ENCODE results near the gene MRPL1. TPM values are rescaled to one million over a fixed set of nuclear protein-coding genes. Genes with fewer than 3 reads are reported as not detected.
"Not testable (repeated sequence)": the region's sequence is repeated elsewhere in the genome, so short reads cannot be mapped to it uniquely, and the experiment has no call there.

Gene MRPL1
- polyA plus RNA-seq, 4 donors, result 21.9 to 61.8 (median 32.1) TPM

GRCh38 chr4:77930154-77930639 is 67.6 kb downstream of the MRPL1 start:
- DNase-seq, result no peak

DNA sequence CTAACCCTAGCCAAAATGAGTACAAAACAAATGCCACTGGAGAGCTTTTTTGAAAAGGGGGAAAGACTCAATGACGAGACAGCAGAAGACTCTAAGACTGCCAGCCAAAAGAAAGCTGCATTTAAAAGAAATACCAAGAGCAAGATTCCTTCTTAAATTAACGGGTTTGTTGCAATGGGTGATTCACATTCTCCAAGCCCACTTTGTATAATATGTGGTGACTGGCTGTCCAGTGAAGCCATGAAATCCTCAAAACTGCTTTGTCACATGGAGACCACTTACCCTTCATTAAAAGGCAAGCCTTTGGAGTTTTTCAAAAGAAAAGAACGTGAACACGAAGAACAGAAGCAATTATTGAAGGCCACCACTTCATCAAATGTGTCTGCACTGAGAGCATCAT is 68.2 kb downstream of the MRPL1 start:
- peaks cover 0 to 13% (median 0%) of the 10 kb centered on the region in 3 donors for H3K36me3 ChIP-seq (ENCODE audit: control insufficient read depth in 3 of 3, insufficient read depth in 2 of 3, low read depth in 1 of 3, low read length in 3 of 3)
- peaks cover 0 to 2% (median 0%) of the 10 kb centered on the region in 3 donors for H3K4me1 ChIP-seq (ENCODE audit: control insufficient read depth in 3 of 3, insufficient read depth in 2 of 3, low read depth in 1 of 3, low read length in 2 of 3)
- 81 to 95% (median 92%) methylated on average over 4 of the region's 4 CpGs for WGBS, 3 donors
- no peaks in the 10 kb centered on the region for H3K9me3 ChIP-seq (ENCODE audit: control insufficient read depth in 2 of 2, insufficient read depth in 1 of 2, low read depth in 1 of 2, low read length in 1 of 2)
- no peak overlapping the region for H3K27ac ChIP-seq (ENCODE audit: low read depth in 1 of 3, low read length in 2 of 3)
- H3K27me3 ChIP-seq (ENCODE audit: control insufficient read depth in 3 of 3, insufficient read depth in 3 of 3, low read length in 3 of 3), result no peaks in the 10 kb centered on the region
- H3K4me3 ChIP-seq (ENCODE audit: low read depth in 1 of 3, low read length in 3 of 3), result no peak overlapping the region
- no peak for DNase-seq
- no peak for FAIRE-seq

More at GRCh38 chr4:77930154-77930639, 67.6 kb downstream of the MRPL1 start:
- Histone ChIP-seq H3K27me3 (ENCODE audit: control insufficient read depth in 3 of 3, insufficient read depth in 3 of 3, low read length in 3 of 3) (no peaks in the 10 kb centered on the region), H3K36me3 (ENCODE audit: control insufficient read depth in 3 of 3, insufficient read depth in 2 of 3, low read depth in 1 of 3, low read length in 3 of 3) (peaks cover 0 to 8% (median 0%) of the 10 kb centered on the region in 3 donors), H3K4me3 (ENCODE audit: low read depth in 1 of 3, low read length in 3 of 3) (no peak overlapping the region), H3K4me1 (ENCODE audit: control insufficient read depth in 3 of 3, insufficient read depth in 2 of 3, low read depth in 1 of 3, low read length in 2 of 3) (peaks cover 0 to 2% (median 0%) of the 10 kb centered on the region in 3 donors), H3K9me3 (ENCODE audit: control insufficient read depth in 2 of 2, insufficient read depth in 1 of 2, low read depth in 1 of 2, low read length in 1 of 2) (peaks cover 0 to 2% of the 10 kb centered on the region in 2 donors), H3K27ac (ENCODE audit: low read depth in 1 of 3, low read length in 2 of 3) (no peak overlapping the region)
- WGBS, 3 donors, result 89 to 95% (median 90%) methylated on average over 7 of the region's 7 CpGs
- FAIRE-seq, result no peak

DNA sequence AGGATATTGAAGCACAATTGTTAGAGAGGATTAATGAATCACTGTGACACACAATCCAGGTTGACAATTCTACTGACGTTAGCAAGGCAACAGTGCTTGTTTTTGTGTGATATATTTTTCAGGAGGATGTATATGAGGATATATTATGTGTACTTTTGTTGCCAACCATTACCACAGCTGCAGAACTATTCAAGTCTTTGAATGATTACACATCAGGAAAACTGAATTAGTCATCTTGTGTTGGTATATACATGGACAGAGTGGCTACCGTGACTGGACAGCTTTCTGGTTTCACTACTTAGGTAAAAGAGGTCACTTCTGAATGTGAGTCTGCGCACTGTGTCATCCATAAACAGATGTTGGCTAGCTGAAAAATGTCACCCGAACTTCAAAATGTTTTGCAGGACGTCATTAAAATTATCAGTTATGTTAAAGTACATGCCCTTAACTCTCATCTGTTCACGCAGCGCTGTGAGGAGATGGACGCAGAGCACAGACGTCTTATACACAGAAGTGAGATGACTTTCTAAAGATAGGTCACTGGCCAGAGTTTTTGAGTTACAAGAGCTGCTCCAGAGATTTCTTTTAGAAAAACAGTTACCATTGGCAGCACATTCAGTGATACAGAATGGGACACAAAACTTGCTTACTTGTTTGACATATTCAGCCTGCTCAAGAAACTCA is 69.0 kb downstream of the MRPL1 start:
- no peak overlapping the region for H3K27ac ChIP-seq (ENCODE audit: low read depth in 1 of 3, low read length in 2 of 3)
- WGBS, 3 donors, result 76 to 84% (median 84%) methylated on average over 9 of the region's 9 CpGs
- no peak overlapping the region for H3K4me3 ChIP-seq (ENCODE audit: low read depth in 1 of 3, low read length in 3 of 3)
- FAIRE-seq, result no peak
- no peak for DNase-seq
- no peaks in the 10 kb centered on the region for H3K9me3 ChIP-seq (ENCODE audit: control insufficient read depth in 2 of 2, insufficient read depth in 1 of 2, low read depth in 1 of 2, low read length in 1 of 2)
- peaks cover 0 to 13% (median 0%) of the 10 kb centered on the region in 3 donors for H3K36me3 ChIP-seq (ENCODE audit: control insufficient read depth in 3 of 3, insufficient read depth in 2 of 3, low read depth in 1 of 3, low read length in 3 of 3)
- no peaks in the 10 kb centered on the region for H3K4me1 ChIP-seq (ENCODE audit: control insufficient read depth in 3 of 3, insufficient read depth in 2 of 3, low read depth in 1 of 3, low read length in 2 of 3)
- H3K27me3 ChIP-seq (ENCODE audit: control insufficient read depth in 3 of 3, insufficient read depth in 3 of 3, low read length in 3 of 3), result no peaks in the 10 kb centered on the region

DNA sequence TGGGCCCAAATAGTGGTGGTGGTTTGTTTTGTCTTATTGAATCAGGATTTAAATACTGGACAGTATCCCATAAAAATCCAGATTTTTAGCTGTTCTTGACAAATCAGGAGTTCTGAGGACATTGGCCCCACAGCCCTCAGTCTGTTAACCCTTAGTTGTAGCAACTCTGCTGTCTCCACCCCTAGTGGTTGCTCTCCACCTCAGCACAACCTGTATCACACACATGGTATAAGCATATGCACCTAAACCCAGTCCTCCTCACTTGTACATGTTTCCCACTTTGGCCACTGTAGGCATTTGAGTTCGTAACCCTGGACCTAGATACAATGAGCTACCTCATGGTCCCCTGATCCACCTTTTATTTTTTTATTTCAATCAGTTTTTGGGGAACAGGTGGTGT is 75.9 kb downstream of the MRPL1 start:
- H3K4me3 ChIP-seq (ENCODE audit: low read depth in 1 of 3, low read length in 3 of 3), result no peak overlapping the region
- H3K36me3 ChIP-seq (ENCODE audit: control insufficient read depth in 3 of 3, insufficient read depth in 2 of 3, low read depth in 1 of 3, low read length in 3 of 3), result peaks cover 0 to 6% (median 0%) of the 10 kb centered on the region in 3 donors
- 97 to 100% (median 100%) methylated on average over 1 of the region's 1 CpG for WGBS, 3 donors
- no peaks in the 10 kb centered on the region for H3K9me3 ChIP-seq (ENCODE audit: control insufficient read depth in 2 of 2, insufficient read depth in 1 of 2, low read depth in 1 of 2, low read length in 1 of 2)
- no peak overlapping the region for H3K27ac ChIP-seq (ENCODE audit: low read depth in 1 of 3, low read length in 2 of 3)
- H3K4me1 ChIP-seq (ENCODE audit: control insufficient read depth in 3 of 3, insufficient read depth in 2 of 3, low read depth in 1 of 3, low read length in 2 of 3), result no peaks in the 10 kb centered on the region
- no peak for FAIRE-seq
- H3K27me3 ChIP-seq (ENCODE audit: control insufficient read depth in 3 of 3, insufficient read depth in 3 of 3, low read length in 3 of 3), result no peaks in the 10 kb centered on the region
- no peak for DNase-seq

DNA sequence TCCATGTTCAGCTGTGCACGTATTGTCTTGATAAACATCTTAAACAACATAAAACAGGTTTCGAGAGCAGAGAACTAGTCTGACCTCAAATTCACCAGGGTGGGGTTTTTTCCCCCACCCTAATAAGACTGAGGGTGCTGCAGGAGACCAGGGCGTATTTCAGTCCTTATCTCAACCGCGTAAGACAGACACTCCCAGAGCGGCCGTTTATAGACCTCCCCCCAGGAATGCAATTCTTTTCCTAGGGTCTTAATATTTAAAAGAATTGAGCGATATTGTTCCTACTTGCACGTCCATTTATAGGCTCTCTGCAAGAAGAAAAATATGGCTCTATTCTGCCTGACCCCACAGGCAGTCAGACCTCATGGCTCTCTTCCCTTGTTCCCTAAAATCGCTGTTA is 83.3 kb downstream of the MRPL1 start:
- DNase-seq; FAIRE-seq; H3K27me3 ChIP-seq (ENCODE audit: control insufficient read depth in 3 of 3, insufficient read depth in 3 of 3, low read length in 3 of 3); H3K4me3 ChIP-seq (ENCODE audit: low read depth in 1 of 3, low read length in 3 of 3); H3K36me3 ChIP-seq (ENCODE audit: control insufficient read depth in 3 of 3, insufficient read depth in 2 of 3, low read depth in 1 of 3, low read length in 3 of 3); H3K27ac ChIP-seq (ENCODE audit: low read depth in 1 of 3, low read length in 2 of 3); H3K4me1 ChIP-seq (ENCODE audit: control insufficient read depth in 3 of 3, insufficient read depth in 2 of 3, low read depth in 1 of 3, low read length in 2 of 3): not testable (repeated sequence)
- WGBS, 3 donors, result 90 to 95% (median 92%) methylated on average over 10 of the region's 10 CpGs
- H3K9me3 ChIP-seq (ENCODE audit: control insufficient read depth in 2 of 2, insufficient read depth in 1 of 2, low read depth in 1 of 2, low read length in 1 of 2), result peaks cover 0 to 15% of the 10 kb centered on the region in 2 donors

GRCh38 chr4:77950203-77950602 is 87.6 kb downstream of the MRPL1 start:
- Histone ChIP-seq H3K9me3 (ENCODE audit: control insufficient read depth in 2 of 2, insufficient read depth in 1 of 2, low read depth in 1 of 2, low read length in 1 of 2) (peaks cover 0 to 9% of the 10 kb centered on the region in 2 donors), H3K36me3 (ENCODE audit: control insufficient read depth in 3 of 3, insufficient read depth in 2 of 3, low read depth in 1 of 3, low read length in 3 of 3) (peaks cover 0 to 9% (median 0%) of the 10 kb centered on the region in 3 donors), H3K4me3 (ENCODE audit: low read depth in 1 of 3, low read length in 3 of 3) (no peak overlapping the region), H3K4me1 (ENCODE audit: control insufficient read depth in 3 of 3, insufficient read depth in 2 of 3, low read depth in 1 of 3, low read length in 2 of 3) (no peaks in the 10 kb centered on the region), H3K27me3 (ENCODE audit: control insufficient read depth in 3 of 3, insufficient read depth in 3 of 3, low read length in 3 of 3) (no peaks in the 10 kb centered on the region), H3K27ac (ENCODE audit: low read depth in 1 of 3, low read length in 2 of 3) (no peak overlapping the region)
- DNase-seq (no peak), FAIRE-seq (no peak)
- WGBS, 3 donors, result 81 to 96% (median 93%) methylated on average over 1 of the region's 1 CpG

GRCh38 chr4:77952457-77952856 is 89.8 kb downstream of the MRPL1 start:
- WGBS, 3 donors, result 71 to 91% (median 79%) methylated on average over 5 of the region's 5 CpGs
- no peaks in the 10 kb centered on the region for H3K4me1 ChIP-seq (ENCODE audit: control insufficient read depth in 3 of 3, insufficient read depth in 2 of 3, low read depth in 1 of 3, low read length in 2 of 3)
- no peak overlapping the region for H3K4me3 ChIP-seq (ENCODE audit: low read depth in 1 of 3, low read length in 3 of 3)
- DNase-seq (no peak), FAIRE-seq (no peak)
- no peaks in the 10 kb centered on the region for H3K27me3 ChIP-seq (ENCODE audit: control insufficient read depth in 3 of 3, insufficient read depth in 3 of 3, low read length in 3 of 3)
- H3K9me3 ChIP-seq (ENCODE audit: control insufficient read depth in 2 of 2, insufficient read depth in 1 of 2, low read depth in 1 of 2, low read length in 1 of 2), result no peaks in the 10 kb centered on the region
- H3K27ac ChIP-seq (ENCODE audit: low read depth in 1 of 3, low read length in 2 of 3), result no peak overlapping the region
- peaks cover 0 to 9% (median 0%) of the 10 kb centered on the region in 3 donors for H3K36me3 ChIP-seq (ENCODE audit: control insufficient read depth in 3 of 3, insufficient read depth in 2 of 3, low read depth in 1 of 3, low read length in 3 of 3)

GRCh38 chr4:77954690-77955089 is 92.1 kb downstream of the MRPL1 start:
- no peaks in the 10 kb centered on the region for H3K9me3 ChIP-seq (ENCODE audit: control insufficient read depth in 2 of 2, insufficient read depth in 1 of 2, low read depth in 1 of 2, low read length in 1 of 2)
- H3K27ac ChIP-seq (ENCODE audit: low read depth in 1 of 3, low read length in 2 of 3), result no peak overlapping the region
- FAIRE-seq (no peak), DNase-seq (no peak)
- no peak overlapping the region for H3K4me3 ChIP-seq (ENCODE audit: low read depth in 1 of 3, low read length in 3 of 3)
- peaks cover 0 to 9% (median 0%) of the 10 kb centered on the region in 3 donors for H3K36me3 ChIP-seq (ENCODE audit: control insufficient read depth in 3 of 3, insufficient read depth in 2 of 3, low read depth in 1 of 3, low read length in 3 of 3)
- WGBS, 3 donors, result 90 to 93% (median 93%) methylated on average over 3 of the region's 3 CpGs
- H3K27me3 ChIP-seq (ENCODE audit: control insufficient read depth in 3 of 3, insufficient read depth in 3 of 3, low read length in 3 of 3), result no peaks in the 10 kb centered on the region
- no peaks in the 10 kb centered on the region for H3K4me1 ChIP-seq (ENCODE audit: control insufficient read depth in 3 of 3, insufficient read depth in 2 of 3, low read depth in 1 of 3, low read length in 2 of 3)
